K562 (cell line): Measurements from ENCODE around the gene PRRX1. TPM values are rescaled to one million over a fixed set of nuclear protein-coding genes. Genes with fewer than 3 reads are reported as not detected.

Experiments used
- ARID1B ChIP-seq: fragments of 450-650 bp; IDR thresholded peaks from 2 replicates; pipeline ENCODE4 v1.6.1; 2016; ENCODE audit warnings: antibody characterized with exemption, mild to moderate bottlenecking, inconsistent platforms
- BCLAF1 ChIP-seq, 2 experiments: fragments of 450-650 bp in 1 of 2; IDR thresholded peaks; 2 replicates each; pipeline ENCODE4 v1.6.1; 2011 to 2017; ENCODE audit warnings: low read depth in 2 of 2, antibody characterized with exemption in 1 of 2, borderline replicate concordance in 1 of 2, low read length in 1 of 2, mild to moderate bottlenecking in 1 of 2, mixed read lengths in 1 of 2; ENCODE audit not compliant: control insufficient read depth in 1 of 2
- E2F5 ChIP-seq: sonication (generic); formaldehyde crosslinking; IDR thresholded peaks from 2 replicates; pipeline ENCODE4 v1.8.0; 2022; ENCODE audit warnings: mild to moderate bottlenecking, missing genetic modification reagents
- KDM4B ChIP-seq, 2 experiments: fragments of 450-650 bp in 1 of 2; sonication (generic) in 1 of 2; IDR thresholded peaks; 2 replicates each; pipeline ENCODE4 v1.6.1; 2016 to 2017; ENCODE audit warnings: borderline replicate concordance in 2 of 2, antibody characterized with exemption in 1 of 2, low read depth in 1 of 2, mild to moderate bottlenecking in 1 of 2
- ZFPM2 ChIP-seq: fragments of 250-450 bp; sonication (Bioruptor Pico); IDR thresholded peaks from 2 replicates; pipeline ENCODE4 v1.5.1; 2022; ENCODE audit warnings: mild to moderate bottlenecking
- ZNF124 ChIP-seq: sonication (generic); formaldehyde crosslinking; IDR thresholded peaks from 2 replicates; pipeline ENCODE4 v1.8.1; 2022; ENCODE audit warnings: missing genetic modification reagents
- ZNF232 ChIP-seq: sonication (generic); formaldehyde crosslinking; IDR thresholded peaks from 2 replicates; pipeline ENCODE4 v1.8.0; 2022; ENCODE audit warnings: mild to moderate bottlenecking, missing genetic modification reagents
- ZZZ3 ChIP-seq: fragments of 450-650 bp; IDR thresholded peaks from 2 replicates; pipeline ENCODE4 v1.6.1; 2016; ENCODE audit warnings: antibody characterized with exemption, mild to moderate bottlenecking, moderate library complexity
- polyA plus RNA-seq, 8 experiments: library from polyadenylated mRNA; depleted of rRNA in 4 of 8; stranded (reverse) in 5 of 8; unstranded in 3 of 8; fragments of >200 nt; fragmentation: Nextera tagmentation in 2 of 8; fragmentation: Illumina TruSeq in 1 of 8; extraction: Ambion mirVana in 2 of 8; extraction: Trizol in 1 of 8; gene quantifications; 2 replicates each; pipeline versions ENCODE4 v1.2.1 to v1.2.3, GENCODE V29; 2011 to 2014; ENCODE audit warnings: inconsistent platforms in 1 of 8, missing spikeins in 1 of 8
- total RNA-seq, 7 experiments: library from RNA; depleted of rRNA in 6 of 7; stranded (reverse); fragments of >200 nt in 6 of 7; fragmentation: Illumina TruSeq in 2 of 7; extraction: Trizol in 2 of 7; gene quantifications; 2 replicates each; pipeline versions ENCODE4 v1.2.1 to v1.2.3, GENCODE V29; 2011 to 2021; ENCODE audit warnings: low replicate concordance in 1 of 7

Gene PRRX1
- total and polyA plus RNA-seq, 9 of the 15 experiments (the other 6 are each of a cell fraction or from before 2014, with no cell fraction given): not detected

- TF ChIP-seq BCLAF1 (IDR thresholded peaks at IDR 0.05; ENCODE audit: borderline replicate concordance in 1 of 2, control insufficient read depth in 1 of 2, low read depth in 2 of 2, low read length in 1 of 2) (no peak), E2F5 (CRISPR knock-in tag) (no peak), ZZZ3 (no peak), ZFPM2 (CRISPR knock-in tag) (no peak), ZNF124 (CRISPR knock-in tag) (no peak), KDM4B (IDR thresholded peaks at IDR 0.05; ENCODE audit: borderline replicate concordance in 2 of 2, low read depth in 1 of 2) (no peak), ZNF232 (no peak), ARID1B (no peak)
These were observed 101.3 kb downstream of the PRRX1 start (continued) for GRCh38 chr1:170765279-170765678.
